Left lung (tissue), 10 donors: ENCODE measurements around the gene FAM78B. TPM values are rescaled to one million over a fixed set of nuclear protein-coding genes. Genes with fewer than 3 reads are reported as not detected.

Experiments used
- ATAC-seq: fragments of 200-7000 bp; cut with Tn5 transposase; one replicate; pipeline ENCODE4 v1.9.1; 2020; ENCODE audit warnings: moderate library complexity
- DNase-seq, 4 donors: peaks; one replicate each; pipeline ENCODE4 v3.0.0-alpha.2; 2013 to 2020
- H3K27ac ChIP-seq, 2 donors: fragments of 200-600 bp; sonication (generic) in 1 of 2; one replicate each; pipeline versions ENCODE4 v1.5.0 to v1.8.0; 2020 to 2021
- H3K27me3 ChIP-seq, 2 donors: fragments of 200-600 bp; sonication (generic) in 1 of 2; one replicate each; pipeline versions ENCODE4 v1.5.0 to v1.8.0; 2020 to 2021
- H3K36me3 ChIP-seq, 2 donors: fragments of 200-600 bp; sonication (generic) in 1 of 2; one replicate each; pipeline versions ENCODE4 v1.5.0 to v1.8.0; 2020 to 2021
- H3K4me1 ChIP-seq, 2 donors: fragments of 200-600 bp; one replicate each; pipeline ENCODE4 v1.8.0; 2021
- H3K4me3 ChIP-seq, 2 donors: fragments of 200-600 bp; sonication (generic) in 1 of 2; one replicate each; pipeline versions ENCODE4 v1.5.0 to v1.8.0; 2020 to 2021; ENCODE audit warnings: mild to moderate bottlenecking in 1 of 2
- H3K9me3 ChIP-seq, 2 donors: fragments of 200-600 bp; sonication (generic) in 1 of 2; one replicate each; pipeline versions ENCODE4 v1.5.0 to v1.8.0; 2020 to 2021
- CTCF ChIP-seq, 2 donors: fragments of 200-600 bp; sonication (generic) in 1 of 2; IDR thresholded peaks; one replicate each; pipeline versions ENCODE4 v1.5.0 to v1.8.0; 2021; ENCODE audit warnings: antibody characterized with exemption in 2 of 2
- intact Hi-C, 2 donors: fragments of 100-400 bp; cut with DNase I; formaldehyde crosslinking; loops; one replicate each; pipeline versions ENCODE4 v1.11.2 to v1.14.2; 2022
- polyA plus RNA-seq, 6 donors: library from polyadenylated mRNA; unstranded; fragments of 120-200 nt; gene quantifications; one replicate each; pipeline ENCODE4 v1.2.1, GENCODE V29; 2013; ENCODE audit not compliant: insufficient read length in 6 of 6
- total RNA-seq, 2 donors: library from RNA; stranded (reverse); fragmentation: NEBNext Ultra II Directional; extraction: Animal tissue kit (Norgen Biotek cat#: 25700); gene quantifications; one replicate each; pipeline ENCODE4 v1.2.1, GENCODE V29; 2021
- donor health status: DM: no; HTN: yes; CAD: no.
- donor health status: DM: no; HTN: no; CAD: no.

The FAM78B gene
- total and polyA plus RNA-seq, 8 donors = 0.81 to 1.1 (median 0.92) TPM

- H3K9me3 ChIP-seq = no peaks in the 10 kb centered on the region
- TF ChIP-seq CTCF (IDR thresholded peaks at IDR 0.05) = no peak
- H3K4me1 ChIP-seq = no peaks in the 10 kb centered on the region
- H3K36me3 ChIP-seq = no peaks in the 10 kb centered on the region
- ATAC-seq (no peak), DNase-seq (no peak)
- intact Hi-C loops = no loop called here
- H3K27me3 ChIP-seq = peaks cover 4 to 23% of the 10 kb centered on the region in 2 donors
- H3K4me3 ChIP-seq = no peak overlapping the region
- H3K27ac ChIP-seq = no peak overlapping the region
Measured at GRCh38 chr1:166159656-166160055, 7.1 kb downstream of the FAM78B start.

GRCh38 chr1:166156674-166157073, 10.1 kb downstream of the FAM78B start:
- DNase-seq (no peak), ATAC-seq (no peak)
- H3K36me3 ChIP-seq = no peaks in the 10 kb centered on the region
- TF ChIP-seq CTCF (IDR thresholded peaks at IDR 0.05) = no peak
- no peaks in the 10 kb centered on the region for H3K27me3 ChIP-seq
- H3K27ac ChIP-seq = no peak overlapping the region
- no peaks in the 10 kb centered on the region for H3K4me1 ChIP-seq
- intact Hi-C loops = no loop called here
- no peaks in the 10 kb centered on the region for H3K9me3 ChIP-seq
- no peak overlapping the region for H3K4me3 ChIP-seq

- TF ChIP-seq CTCF (IDR thresholded peaks at IDR 0.05) = no peak
- H3K9me3 ChIP-seq = no peaks in the 10 kb centered on the region
Measured at GRCh38 chr1:166155108-166155507, 11.7 kb downstream of the FAM78B start.

GRCh38 chr1:166153525-166154314, 13.1 kb downstream of the FAM78B start:
- DNase-seq (no peak), ATAC-seq (no peak)
- no peaks in the 10 kb centered on the region for H3K36me3 ChIP-seq
- no peaks in the 10 kb centered on the region for H3K9me3 ChIP-seq
- H3K27me3 ChIP-seq = no peaks in the 10 kb centered on the region
- intact Hi-C loops = no loop called here
- H3K4me3 ChIP-seq = no peak overlapping the region
- no peak overlapping the region for H3K27ac ChIP-seq
- TF ChIP-seq CTCF (IDR thresholded peaks at IDR 0.05) = no peak
- H3K4me1 ChIP-seq = no peaks in the 10 kb centered on the region

More at GRCh38 chr1:166155108-166155507, 11.7 kb downstream of the FAM78B start:
- H3K36me3 ChIP-seq = no peaks in the 10 kb centered on the region
- H3K4me1 ChIP-seq = no peaks in the 10 kb centered on the region
- intact Hi-C loops = no loop called here
- no peak for DNase-seq
- no peak for ATAC-seq
- no peaks in the 10 kb centered on the region for H3K27me3 ChIP-seq
- no peak overlapping the region for H3K27ac ChIP-seq
- no peak overlapping the region for H3K4me3 ChIP-seq

GRCh38 chr1:166152978-166153377, 13.8 kb downstream of the FAM78B start:
- Histone ChIP-seq H3K36me3 (no peaks in the 10 kb centered on the region), H3K27ac (no peak overlapping the region), H3K4me1 (no peaks in the 10 kb centered on the region), H3K9me3 (no peaks in the 10 kb centered on the region), H3K4me3 (no peak overlapping the region), H3K27me3 (no peaks in the 10 kb centered on the region)
- DNase-seq = no peak
- intact Hi-C loops = no loop called here
- no peak for TF ChIP-seq CTCF (IDR thresholded peaks at IDR 0.05)
- no peak for ATAC-seq
